Upper lobe of left lung (tissue), 4 donors: ENCODE data around the gene PAK6.

Experiments
- CTCF ChIP-seq, 6 experiments: fragments of 450-650 bp in 4 of 6; fragments of 200-600 bp in 2 of 6; sonication (generic) in 2 of 6; IDR thresholded peaks; one replicate each; pipeline ENCODE4 v1.5.1; 2016 to 2019; ENCODE audit warnings: antibody characterized with exemption in 6 of 6
- POLR2A ChIP-seq, 4 donors: fragments of 450-650 bp; IDR thresholded peaks; one replicate each; pipeline ENCODE4 v1.5.1; 2016 to 2017; ENCODE audit warnings: antibody characterized with exemption in 4 of 4, mild to moderate bottlenecking in 2 of 4
- POLR2AphosphoS5 ChIP-seq, 2 donors: sonication (generic); formaldehyde crosslinking; IDR thresholded peaks; one replicate each; pipeline ENCODE4 v1.5.1; 2017; ENCODE audit warnings: antibody characterized with exemption in 2 of 2

GRCh38 chr15:40303576-40303975, 64.7 kb downstream of the PAK6 start:
- no peak for TF ChIP-seq POLR2AphosphoS5 (IDR thresholded peaks at IDR 0.05)
- no peak for TF ChIP-seq CTCF (IDR thresholded peaks at IDR 0.05)
- TF ChIP-seq POLR2A (IDR thresholded peaks at IDR 0.05): no peak
